ENCODE data around the gene VEZT. TPM values are rescaled to one million over a fixed set of nuclear protein-coding genes. Genes with fewer than 3 reads are reported as not detected.

VEZT gene
- total and polyA plus RNA-seq, 4 donors, result 13.7 to 47.4 (median 22.0) TPM

DNA sequence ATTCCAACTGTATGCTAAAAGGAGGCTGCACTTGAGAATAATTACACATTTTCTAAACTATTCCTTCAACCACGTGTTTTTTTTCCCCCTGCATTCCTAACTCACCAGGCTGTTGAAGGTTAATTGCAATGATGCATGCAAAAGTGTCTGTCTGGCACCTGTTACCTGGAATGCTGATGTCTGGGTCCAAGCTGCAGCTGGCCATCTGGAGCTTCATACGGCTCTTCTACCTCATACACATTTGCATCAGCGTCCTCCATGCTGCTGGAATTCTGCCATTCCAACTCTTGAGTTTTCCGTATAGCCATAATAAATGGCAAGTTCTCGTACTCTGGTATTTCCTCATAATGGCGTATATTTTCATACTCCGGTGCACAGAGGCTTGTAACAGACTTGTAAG lies 8.9 kb upstream of the VEZT start:
- 97% methylated on average over 7 of the region's 7 CpGs for WGBS
- Histone ChIP-seq H3K4me3 (ENCODE audit: low read depth in 1 of 3, low read length in 3 of 3) (no peak overlapping the region), H3K9ac (ENCODE audit: low read depth in 1 of 2, low read length in 2 of 2) (no peak overlapping the region), H3K4me1 (ENCODE audit: control insufficient read depth in 4 of 4, insufficient read depth in 4 of 4, low read length in 3 of 4) (no peaks in the 10 kb centered on the region), H3K9me3 (ENCODE audit: control insufficient read depth in 4 of 4, low read length in 3 of 4) (no peaks in the 10 kb centered on the region), H3K27me3 (ENCODE audit: control insufficient read depth in 4 of 4, insufficient read depth in 4 of 4, low read length in 3 of 4) (no peaks in the 10 kb centered on the region), H3K27ac (ENCODE audit: low read depth in 1 of 2, low read length in 2 of 2) (no peak overlapping the region), H3K36me3 (ENCODE audit: control insufficient read depth in 4 of 4, insufficient read depth in 3 of 4, low read depth in 1 of 4, low read length in 3 of 4) (no peaks in the 10 kb centered on the region)
- TF ChIP-seq FOXA2 (IDR thresholded peaks at IDR 0.05), result no peak
- no peak for TF ChIP-seq NR2F2 (IDR thresholded peaks at IDR 0.05)
- TF ChIP-seq, protein P1, sequence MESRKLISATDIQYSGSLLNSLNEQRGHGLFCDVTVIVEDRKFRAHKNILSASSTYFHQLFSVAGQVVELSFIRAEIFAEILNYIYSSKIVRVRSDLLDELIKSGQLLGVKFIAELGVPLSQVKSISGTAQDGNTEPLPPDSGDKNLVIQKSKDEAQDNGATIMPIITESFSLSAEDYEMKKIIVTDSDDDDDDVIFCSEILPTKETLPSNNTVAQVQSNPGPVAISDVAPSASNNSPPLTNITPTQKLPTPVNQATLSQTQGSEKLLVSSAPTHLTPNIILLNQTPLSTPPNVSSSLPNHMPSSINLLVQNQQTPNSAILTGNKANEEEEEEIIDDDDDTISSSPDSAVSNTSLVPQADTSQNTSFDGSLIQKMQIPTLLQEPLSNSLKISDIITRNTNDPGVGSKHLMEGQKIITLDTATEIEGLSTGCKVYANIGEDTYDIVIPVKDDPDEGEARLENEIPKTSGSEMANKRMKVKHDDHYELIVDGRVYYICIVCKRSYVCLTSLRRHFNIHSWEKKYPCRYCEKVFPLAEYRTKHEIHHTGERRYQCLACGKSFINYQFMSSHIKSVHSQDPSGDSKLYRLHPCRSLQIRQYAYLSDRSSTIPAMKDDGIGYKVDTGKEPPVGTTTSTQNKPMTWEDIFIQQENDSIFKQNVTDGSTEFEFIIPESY (IDR thresholded peaks at IDR 0.05), result no peak
- TF ChIP-seq, protein P2, sequence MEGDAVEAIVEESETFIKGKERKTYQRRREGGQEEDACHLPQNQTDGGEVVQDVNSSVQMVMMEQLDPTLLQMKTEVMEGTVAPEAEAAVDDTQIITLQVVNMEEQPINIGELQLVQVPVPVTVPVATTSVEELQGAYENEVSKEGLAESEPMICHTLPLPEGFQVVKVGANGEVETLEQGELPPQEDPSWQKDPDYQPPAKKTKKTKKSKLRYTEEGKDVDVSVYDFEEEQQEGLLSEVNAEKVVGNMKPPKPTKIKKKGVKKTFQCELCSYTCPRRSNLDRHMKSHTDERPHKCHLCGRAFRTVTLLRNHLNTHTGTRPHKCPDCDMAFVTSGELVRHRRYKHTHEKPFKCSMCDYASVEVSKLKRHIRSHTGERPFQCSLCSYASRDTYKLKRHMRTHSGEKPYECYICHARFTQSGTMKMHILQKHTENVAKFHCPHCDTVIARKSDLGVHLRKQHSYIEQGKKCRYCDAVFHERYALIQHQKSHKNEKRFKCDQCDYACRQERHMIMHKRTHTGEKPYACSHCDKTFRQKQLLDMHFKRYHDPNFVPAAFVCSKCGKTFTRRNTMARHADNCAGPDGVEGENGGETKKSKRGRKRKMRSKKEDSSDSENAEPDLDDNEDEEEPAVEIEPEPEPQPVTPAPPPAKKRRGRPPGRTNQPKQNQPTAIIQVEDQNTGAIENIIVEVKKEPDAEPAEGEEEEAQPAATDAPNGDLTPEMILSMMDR (IDR thresholded peaks at IDR 0.05; ENCODE audit: low read depth, low read length, missing input control), result no peak
- TF ChIP-seq, protein P3, sequence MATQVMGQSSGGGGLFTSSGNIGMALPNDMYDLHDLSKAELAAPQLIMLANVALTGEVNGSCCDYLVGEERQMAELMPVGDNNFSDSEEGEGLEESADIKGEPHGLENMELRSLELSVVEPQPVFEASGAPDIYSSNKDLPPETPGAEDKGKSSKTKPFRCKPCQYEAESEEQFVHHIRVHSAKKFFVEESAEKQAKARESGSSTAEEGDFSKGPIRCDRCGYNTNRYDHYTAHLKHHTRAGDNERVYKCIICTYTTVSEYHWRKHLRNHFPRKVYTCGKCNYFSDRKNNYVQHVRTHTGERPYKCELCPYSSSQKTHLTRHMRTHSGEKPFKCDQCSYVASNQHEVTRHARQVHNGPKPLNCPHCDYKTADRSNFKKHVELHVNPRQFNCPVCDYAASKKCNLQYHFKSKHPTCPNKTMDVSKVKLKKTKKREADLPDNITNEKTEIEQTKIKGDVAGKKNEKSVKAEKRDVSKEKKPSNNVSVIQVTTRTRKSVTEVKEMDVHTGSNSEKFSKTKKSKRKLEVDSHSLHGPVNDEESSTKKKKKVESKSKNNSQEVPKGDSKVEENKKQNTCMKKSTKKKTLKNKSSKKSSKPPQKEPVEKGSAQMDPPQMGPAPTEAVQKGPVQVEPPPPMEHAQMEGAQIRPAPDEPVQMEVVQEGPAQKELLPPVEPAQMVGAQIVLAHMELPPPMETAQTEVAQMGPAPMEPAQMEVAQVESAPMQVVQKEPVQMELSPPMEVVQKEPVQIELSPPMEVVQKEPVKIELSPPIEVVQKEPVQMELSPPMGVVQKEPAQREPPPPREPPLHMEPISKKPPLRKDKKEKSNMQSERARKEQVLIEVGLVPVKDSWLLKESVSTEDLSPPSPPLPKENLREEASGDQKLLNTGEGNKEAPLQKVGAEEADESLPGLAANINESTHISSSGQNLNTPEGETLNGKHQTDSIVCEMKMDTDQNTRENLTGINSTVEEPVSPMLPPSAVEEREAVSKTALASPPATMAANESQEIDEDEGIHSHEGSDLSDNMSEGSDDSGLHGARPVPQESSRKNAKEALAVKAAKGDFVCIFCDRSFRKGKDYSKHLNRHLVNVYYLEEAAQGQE (IDR thresholded peaks at IDR 0.05), result no peak
- no peak for TF ChIP-seq HNF4G (IDR thresholded peaks at IDR 0.05)
- TF ChIP-seq HNF4A (conservative IDR thresholded peaks at IDR 0.05), result no peak
- TF ChIP-seq, protein P4, sequence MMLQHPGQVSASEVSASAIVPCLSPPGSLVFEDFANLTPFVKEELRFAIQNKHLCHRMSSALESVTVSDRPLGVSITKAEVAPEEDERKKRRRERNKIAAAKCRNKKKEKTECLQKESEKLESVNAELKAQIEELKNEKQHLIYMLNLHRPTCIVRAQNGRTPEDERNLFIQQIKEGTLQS (IDR thresholded peaks at IDR 0.05), result no peak
- TF ChIP-seq FOXA1 (IDR thresholded peaks at IDR 0.05), result no peak
- no peak for TF ChIP-seq TAF1 (conservative IDR thresholded peaks at IDR 0.05)
- no peak for TF ChIP-seq YY1 (IDR thresholded peaks at IDR 0.05)
- no peak for TF ChIP-seq GABPA (IDR thresholded peaks at IDR 0.05 in 1 of 2, conservative IDR thresholded peaks at IDR 0.05 in 1 of 2)
- TF ChIP-seq, protein P5, sequence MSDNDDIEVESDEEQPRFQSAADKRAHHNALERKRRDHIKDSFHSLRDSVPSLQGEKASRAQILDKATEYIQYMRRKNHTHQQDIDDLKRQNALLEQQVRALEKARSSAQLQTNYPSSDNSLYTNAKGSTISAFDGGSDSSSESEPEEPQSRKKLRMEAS (IDR thresholded peaks at IDR 0.05), result no peak
- no peak for TF ChIP-seq RAD21 (IDR thresholded peaks at IDR 0.05)
- TF ChIP-seq SP1 (IDR thresholded peaks at IDR 0.05), result no peak
- TF ChIP-seq RXRA (IDR thresholded peaks at IDR 0.05), result no peak
- DNase-seq (ENCODE audit: low spot score), result no peak

DNA sequence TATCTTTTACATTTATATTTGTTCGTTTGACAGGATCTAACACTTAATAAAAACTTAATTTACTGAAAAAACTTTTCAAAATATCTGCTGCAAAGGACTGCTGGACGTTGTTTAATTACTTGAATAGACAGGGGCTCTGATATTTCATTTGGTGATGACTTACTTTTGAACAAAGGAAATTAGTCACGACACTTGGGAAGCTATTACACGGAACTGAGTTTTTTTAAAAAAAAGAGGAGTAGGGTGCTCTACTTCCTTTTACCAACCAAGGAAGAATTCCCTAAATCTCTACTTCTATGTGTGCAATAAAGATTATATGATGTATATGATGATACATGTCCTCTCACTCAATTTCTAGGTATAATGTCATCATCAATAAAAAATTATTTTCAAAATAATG lies 5.0 kb upstream of the VEZT start:
- DNase-seq (ENCODE audit: low spot score), result no peak
- WGBS, result 83% methylated on average over 4 of the region's 4 CpGs

More for the DNA sequence above, 5.0 kb upstream of the VEZT start:
- Histone ChIP-seq H3K9ac (ENCODE audit: low read depth in 1 of 2, low read length in 2 of 2) (no peak overlapping the region), H3K27ac (ENCODE audit: low read depth in 1 of 2, low read length in 2 of 2) (no peak overlapping the region), H3K4me1 (ENCODE audit: control insufficient read depth in 4 of 4, insufficient read depth in 4 of 4, low read length in 3 of 4) (peaks cover 0 to 10% (median 3%) of the 10 kb centered on the region in 4 donors), H3K9me3 (ENCODE audit: control insufficient read depth in 4 of 4, low read length in 3 of 4) (no peaks in the 10 kb centered on the region), H3K4me3 (ENCODE audit: low read depth in 1 of 3, low read length in 3 of 3) (no peak overlapping the region), H3K36me3 (ENCODE audit: control insufficient read depth in 4 of 4, insufficient read depth in 3 of 4, low read depth in 1 of 4, low read length in 3 of 4) (no peaks in the 10 kb centered on the region), H3K27me3 (ENCODE audit: control insufficient read depth in 4 of 4, insufficient read depth in 4 of 4, low read length in 3 of 4) (no peaks in the 10 kb centered on the region)
- TF ChIP-seq RAD21 (IDR thresholded peaks at IDR 0.05), result no peak
- TF ChIP-seq GABPA (IDR thresholded peaks at IDR 0.05 in 1 of 2, conservative IDR thresholded peaks at IDR 0.05 in 1 of 2), result no peak
- no peak for TF ChIP-seq JUND (IDR thresholded peaks at IDR 0.05)
- TF ChIP-seq, protein P5 (IDR thresholded peaks at IDR 0.05), result no peak
- TF ChIP-seq FOXA1 (IDR thresholded peaks at IDR 0.05), result no peak
- no peak for TF ChIP-seq FOXA2 (IDR thresholded peaks at IDR 0.05)
- TF ChIP-seq TAF1 (conservative IDR thresholded peaks at IDR 0.05), result no peak
- no peak for TF ChIP-seq SP1 (IDR thresholded peaks at IDR 0.05)
- TF ChIP-seq HNF4A (conservative IDR thresholded peaks at IDR 0.05), result no peak
- TF ChIP-seq, protein P1 (IDR thresholded peaks at IDR 0.05), result no peak
- TF ChIP-seq, protein P3 (IDR thresholded peaks at IDR 0.05), result no peak

Measured in liver (tissue), 9 donors.